Keratinocyte (primary cell): ENCODE measurements around the gene RXRA.

Source experiments
- EZH2 ChIP-seq: IDR thresholded peaks from one replicate; pipeline ENCODE4 v1.6.1; 2012; ENCODE audit warnings: inconsistent platforms, mild to moderate bottlenecking, low read length, moderate library complexity
- TF ChIP-seq, protein P1 (sequence below), 3 experiments: IDR thresholded peaks in 1 of 3; conservative IDR thresholded peaks in 1 of 3; optimal IDR thresholded peaks in 1 of 3; 2 replicates in 2 of 3; 3 replicates in 1 of 3; pipeline versions ENCODE3 to v1.5.1; 2011; ENCODE audit warnings: low read length in 3 of 3, mild to moderate bottlenecking in 3 of 3, moderate library complexity in 2 of 3, control low read depth in 1 of 3, inconsistent platforms in 1 of 3; ENCODE audit not compliant: insufficient read depth in 2 of 3; ENCODE audit errors: extremely low read depth in 1 of 3

DNA sequence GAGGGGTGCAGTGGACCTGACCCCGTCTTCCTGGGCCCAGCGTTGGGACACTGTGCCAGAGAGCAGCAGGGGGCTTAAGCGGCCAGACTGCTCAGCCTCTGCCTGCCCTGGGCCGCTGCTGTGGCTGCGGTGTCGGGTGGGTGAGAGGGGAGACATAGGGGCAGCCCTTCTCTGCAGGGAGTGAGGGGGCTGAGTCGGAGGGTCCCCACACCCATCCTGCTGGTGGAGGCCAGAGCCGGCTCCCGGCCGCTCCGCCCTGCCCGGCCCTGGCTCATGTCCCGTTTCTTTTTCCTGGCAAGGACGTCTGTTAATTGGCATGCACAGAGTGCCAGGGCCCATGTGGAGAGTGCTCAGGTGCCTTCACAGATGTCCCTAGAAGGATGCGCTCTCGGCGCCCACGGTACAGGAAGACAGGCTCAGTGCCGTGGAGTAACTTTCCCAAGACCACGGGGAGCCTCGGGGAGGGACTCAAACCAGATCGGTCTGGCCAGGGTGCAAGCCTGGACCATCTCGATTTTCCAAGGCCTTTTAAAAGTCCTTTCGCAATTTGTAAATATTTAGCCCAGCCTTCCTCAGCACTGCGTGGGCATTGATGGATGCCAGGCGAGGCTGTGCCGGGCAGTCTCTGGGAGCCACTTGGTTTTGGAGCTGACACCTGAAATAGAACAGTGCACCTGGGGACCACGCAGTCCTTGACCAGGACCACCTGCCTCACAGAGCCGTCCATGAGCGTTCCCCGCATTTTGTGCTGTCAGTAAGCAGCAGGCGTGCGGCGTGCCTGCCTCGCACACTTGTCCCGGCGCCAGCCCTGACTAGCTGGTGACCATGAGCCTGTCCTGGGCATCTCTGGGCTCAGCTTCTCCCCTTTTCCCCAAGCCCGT is 60.9 kb downstream of the RXRA start:
- TF ChIP-seq EZH2: no peak
- TF ChIP-seq, protein P1, sequence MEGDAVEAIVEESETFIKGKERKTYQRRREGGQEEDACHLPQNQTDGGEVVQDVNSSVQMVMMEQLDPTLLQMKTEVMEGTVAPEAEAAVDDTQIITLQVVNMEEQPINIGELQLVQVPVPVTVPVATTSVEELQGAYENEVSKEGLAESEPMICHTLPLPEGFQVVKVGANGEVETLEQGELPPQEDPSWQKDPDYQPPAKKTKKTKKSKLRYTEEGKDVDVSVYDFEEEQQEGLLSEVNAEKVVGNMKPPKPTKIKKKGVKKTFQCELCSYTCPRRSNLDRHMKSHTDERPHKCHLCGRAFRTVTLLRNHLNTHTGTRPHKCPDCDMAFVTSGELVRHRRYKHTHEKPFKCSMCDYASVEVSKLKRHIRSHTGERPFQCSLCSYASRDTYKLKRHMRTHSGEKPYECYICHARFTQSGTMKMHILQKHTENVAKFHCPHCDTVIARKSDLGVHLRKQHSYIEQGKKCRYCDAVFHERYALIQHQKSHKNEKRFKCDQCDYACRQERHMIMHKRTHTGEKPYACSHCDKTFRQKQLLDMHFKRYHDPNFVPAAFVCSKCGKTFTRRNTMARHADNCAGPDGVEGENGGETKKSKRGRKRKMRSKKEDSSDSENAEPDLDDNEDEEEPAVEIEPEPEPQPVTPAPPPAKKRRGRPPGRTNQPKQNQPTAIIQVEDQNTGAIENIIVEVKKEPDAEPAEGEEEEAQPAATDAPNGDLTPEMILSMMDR (optimal IDR thresholded peaks at IDR 0.05 in 1 of 3, IDR thresholded peaks at IDR 0.05 in 1 of 3, conservative IDR thresholded peaks at IDR 0.05 in 1 of 3; ENCODE audit: extremely low read depth in 1 of 3, insufficient read depth in 2 of 3, low read length in 3 of 3): no peak
